Measurements from ENCODE around the gene CYP46A1.
"Not testable (repeated sequence)": the region's sequence is repeated elsewhere in the genome, so short reads cannot be mapped to it uniquely, and the experiment has no call there.

CYP46A1 gene

DNA sequence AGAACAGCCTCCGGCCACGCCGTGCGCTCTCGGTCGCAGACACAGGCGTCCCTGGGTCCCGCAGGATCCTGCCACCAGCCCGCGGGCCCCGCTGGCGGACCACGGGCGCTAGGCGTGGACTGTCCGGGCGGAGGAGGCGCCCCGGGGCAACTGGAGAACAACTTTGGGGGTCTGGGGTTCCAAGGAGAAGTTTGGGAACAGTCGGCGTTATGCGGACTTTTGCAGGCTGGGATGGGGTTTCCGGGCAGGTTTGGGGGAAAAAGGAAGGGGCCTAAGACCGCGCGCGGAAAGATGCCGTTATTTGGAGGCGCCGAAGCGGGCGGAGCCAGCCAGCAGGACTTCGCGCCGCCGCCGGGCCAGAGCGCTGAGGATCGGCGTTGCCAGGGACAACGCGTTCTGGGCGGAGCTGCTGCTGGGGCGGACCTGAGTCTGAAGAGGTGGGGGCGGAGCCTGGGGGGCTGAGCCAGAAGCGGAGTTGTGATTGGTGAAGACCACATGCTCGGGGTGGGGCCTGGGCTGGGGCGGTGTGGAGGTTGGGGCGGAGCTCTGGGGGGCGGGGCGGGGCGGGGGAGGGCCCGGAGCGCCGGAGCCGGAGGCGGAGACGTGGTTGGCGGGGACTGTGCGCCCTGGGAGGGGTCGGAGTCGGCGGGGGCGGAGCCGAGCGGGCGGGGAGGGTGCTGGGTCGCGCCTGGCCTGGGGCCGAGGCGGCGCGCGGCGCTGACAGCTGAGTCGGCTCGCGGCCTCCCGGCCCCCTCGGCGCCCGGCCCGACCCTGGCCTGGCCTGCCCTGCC lies at the start of gene CYP46A1:
Gene CYP46A1, plus strand, starts transcription at position 680 of the 791 bp plus-strand sequence. CDS start 120 bp downstream, outside the sequence.
- DNase-seq, result peak; percentile 100

DNA sequence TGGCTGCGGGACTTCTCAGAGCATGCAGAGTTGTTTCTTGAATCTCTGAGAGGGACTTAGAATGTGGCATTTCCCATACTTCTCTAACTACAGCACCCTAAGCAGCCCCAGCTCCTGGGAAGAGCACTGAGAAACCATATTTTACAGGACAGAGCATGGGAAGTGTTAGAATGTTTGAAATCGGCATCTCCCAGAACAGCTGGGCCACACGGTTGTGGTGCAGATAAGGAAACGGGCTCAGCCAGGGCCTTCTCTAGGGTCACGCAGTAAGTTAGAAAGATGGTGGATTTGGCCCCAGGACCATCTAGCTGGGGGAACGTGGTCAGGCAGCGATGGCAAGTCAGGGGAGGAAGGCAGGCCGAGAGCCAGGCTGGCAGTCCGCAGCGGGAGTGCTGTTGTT lies 49.7 kb upstream of the CYP46A1 start:
- no peak for DNase-seq

DNA sequence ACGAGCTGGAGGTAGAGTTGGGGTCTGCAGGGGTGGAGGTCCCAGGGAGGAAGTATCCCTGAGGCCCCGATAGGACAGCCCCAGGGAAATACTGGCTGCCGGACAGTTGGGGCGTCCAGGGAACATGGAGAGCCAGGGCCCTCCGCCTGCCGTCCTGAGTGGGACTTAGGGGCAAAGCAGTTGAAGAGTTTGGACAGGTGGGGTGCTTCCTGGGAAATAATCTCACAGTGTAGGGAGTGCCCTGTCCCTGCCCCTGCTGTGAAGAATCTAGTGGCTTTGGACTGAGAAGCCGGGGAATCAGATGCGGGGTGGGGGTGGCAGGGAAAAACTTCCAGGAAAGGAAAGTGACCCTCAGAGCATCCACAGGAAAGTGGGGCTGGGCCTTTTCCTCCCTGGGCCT lies 49.0 kb upstream of the CYP46A1 start:
- DNase-seq, result no peak

DNA sequence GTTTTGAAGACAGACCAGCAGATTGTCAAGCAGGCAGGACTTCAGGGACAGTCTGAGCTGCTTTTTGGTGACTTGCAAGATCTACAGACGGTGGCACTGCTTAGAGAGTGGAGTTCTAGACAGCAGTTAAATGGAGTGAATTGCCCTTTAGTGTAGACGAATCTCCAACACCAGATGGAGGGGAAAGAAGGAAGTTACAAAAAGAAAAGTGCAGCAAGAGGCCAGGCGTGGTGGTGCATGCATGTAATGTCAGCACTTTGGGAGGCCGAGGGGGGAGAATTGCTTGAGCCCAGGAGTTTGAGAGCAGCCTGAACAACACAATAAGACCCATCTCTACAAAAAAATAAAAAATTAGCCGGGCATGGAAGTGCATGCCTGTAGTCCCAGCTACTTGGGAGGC lies 47.6 kb upstream of the CYP46A1 start:
- DNase-seq, result peak; percentile 16

DNA sequence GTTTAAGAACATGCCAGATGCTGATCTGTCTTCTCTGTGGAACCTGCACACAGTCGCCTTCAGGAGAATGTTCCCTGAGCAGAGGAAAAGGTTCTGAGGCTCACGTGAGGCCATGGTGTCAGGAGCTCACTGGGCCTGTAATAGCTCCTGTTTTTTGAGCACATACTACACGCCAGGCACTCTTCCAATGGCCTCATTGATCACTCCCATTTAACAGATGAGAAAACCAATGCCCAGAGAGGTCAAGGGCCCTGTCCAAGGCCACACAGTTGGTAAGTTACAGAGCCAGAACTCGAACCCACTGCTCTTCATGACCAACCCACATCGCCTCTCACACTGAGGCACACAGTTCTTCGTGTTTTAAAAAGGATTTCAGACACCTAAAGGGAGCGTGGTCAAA lies 46.5 kb upstream of the CYP46A1 start:
- DNase-seq, result no peak

DNA sequence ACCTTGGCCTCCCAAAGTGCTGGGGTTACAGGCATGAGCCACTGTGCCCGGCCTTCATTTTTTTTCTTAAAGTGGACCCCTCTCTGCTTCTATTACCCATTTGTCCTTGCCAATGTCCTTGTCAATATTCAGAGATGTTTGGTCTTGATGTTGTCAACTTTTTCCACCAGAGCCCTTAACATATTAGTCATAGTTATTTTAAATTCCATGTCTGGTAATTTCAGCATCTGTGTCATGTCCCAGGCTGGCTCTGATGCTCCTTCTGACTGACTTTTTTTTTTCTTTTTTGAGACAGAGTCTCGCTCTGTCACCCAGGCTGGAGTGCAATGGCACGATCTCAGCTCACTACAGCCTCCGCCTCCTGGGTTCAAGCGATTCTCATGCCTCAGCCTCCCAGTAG lies 41.3 kb upstream of the CYP46A1 start:
- not testable (repeated sequence) for DNase-seq

DNA sequence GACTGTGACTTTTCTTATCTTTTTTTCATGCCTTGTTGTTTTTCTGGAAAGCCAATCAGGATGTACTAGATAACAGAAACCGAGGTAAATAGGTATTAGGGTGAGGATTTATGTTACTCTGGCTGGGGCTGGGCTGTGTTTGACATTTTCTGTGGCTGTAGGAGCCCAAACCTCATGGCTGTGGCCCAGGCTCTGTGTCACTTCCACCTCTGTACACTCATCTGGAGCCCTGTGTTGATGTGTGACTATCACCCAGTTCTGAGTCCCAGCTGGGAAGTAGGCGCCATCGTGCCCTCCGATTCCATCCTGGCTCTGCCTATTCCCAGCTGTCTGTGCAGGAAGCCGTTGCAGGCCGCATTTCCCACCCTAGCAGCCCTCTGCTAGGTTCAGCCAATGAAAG lies 40.8 kb upstream of the CYP46A1 start:
- no peak for DNase-seq

DNA sequence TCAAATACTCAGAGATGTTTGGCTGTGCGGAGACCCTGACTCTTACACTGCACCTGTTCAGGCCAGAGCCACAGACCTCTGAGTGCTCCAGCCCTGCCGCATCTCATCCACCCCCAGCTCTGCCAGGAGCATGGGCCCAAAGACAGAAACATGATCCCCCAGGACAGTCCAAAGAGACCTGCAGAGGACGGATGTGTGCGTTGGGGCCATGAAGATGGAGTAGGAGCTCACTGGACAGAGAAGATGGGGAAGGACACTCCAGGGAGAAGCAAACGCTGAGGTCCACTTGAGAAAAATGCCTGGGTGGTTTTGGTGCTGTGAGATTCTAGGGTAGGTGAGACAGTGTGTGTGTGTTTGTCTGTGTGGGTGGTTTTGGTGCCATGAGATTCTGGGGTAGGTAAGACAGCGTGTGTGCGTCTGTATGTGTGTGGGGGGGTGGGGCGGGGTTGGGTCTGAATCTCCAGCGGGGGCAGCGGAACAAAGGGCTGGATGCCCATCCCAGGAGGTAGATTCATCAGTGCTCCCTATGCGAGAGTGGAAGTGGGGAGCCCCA lies 40.0 kb upstream of the CYP46A1 start:
- no peak for DNase-seq

DNA sequence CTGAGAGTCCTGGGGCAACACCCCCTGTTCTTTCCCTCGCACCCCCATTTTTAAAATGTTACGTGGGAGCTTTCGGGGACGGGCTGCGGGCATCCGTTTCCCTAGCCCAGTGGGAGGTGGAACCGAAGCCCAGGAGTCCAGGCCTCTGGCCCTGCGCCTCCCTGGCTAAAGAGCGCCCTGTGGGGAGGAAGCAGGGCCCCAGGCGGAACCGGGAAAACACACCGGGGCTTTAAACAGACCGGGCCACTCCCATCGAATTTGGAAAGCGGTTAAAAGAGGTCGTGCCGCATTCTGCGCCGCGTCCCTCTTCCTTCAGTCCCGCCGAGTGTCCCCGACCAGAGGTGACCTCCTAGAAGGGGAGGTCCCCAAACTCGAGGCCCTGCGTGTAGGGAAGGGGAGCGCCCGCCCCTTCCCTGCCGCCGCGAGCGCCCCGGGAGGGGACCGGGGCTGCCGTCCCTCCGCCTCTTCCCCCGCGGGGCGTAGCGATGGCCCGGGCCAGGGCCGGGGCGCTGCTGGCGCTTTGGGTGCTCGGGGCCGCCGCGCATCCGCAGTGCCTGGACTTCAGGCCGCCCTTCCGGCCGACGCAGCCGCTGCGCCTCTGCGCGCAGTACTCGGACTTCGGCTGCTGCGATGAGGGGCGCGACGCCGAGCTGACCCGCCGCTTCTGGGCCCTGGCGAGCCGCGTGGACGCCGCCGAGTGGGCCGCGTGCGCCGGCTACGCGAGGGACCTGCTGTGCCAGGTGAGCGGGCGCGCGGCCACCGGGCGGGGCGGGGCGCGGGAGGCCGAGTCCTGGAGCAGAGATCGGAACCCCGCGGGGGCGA lies 39.2 kb upstream of the CYP46A1 start, which contains the start of gene HHIPL1:
Gene HHIPL1, plus strand, starts transcription at position 407 of the 822 bp plus-strand sequence. Its CDS starts 79 bp downstream, at position 486.
- DNase-seq, result no peak

DNA sequence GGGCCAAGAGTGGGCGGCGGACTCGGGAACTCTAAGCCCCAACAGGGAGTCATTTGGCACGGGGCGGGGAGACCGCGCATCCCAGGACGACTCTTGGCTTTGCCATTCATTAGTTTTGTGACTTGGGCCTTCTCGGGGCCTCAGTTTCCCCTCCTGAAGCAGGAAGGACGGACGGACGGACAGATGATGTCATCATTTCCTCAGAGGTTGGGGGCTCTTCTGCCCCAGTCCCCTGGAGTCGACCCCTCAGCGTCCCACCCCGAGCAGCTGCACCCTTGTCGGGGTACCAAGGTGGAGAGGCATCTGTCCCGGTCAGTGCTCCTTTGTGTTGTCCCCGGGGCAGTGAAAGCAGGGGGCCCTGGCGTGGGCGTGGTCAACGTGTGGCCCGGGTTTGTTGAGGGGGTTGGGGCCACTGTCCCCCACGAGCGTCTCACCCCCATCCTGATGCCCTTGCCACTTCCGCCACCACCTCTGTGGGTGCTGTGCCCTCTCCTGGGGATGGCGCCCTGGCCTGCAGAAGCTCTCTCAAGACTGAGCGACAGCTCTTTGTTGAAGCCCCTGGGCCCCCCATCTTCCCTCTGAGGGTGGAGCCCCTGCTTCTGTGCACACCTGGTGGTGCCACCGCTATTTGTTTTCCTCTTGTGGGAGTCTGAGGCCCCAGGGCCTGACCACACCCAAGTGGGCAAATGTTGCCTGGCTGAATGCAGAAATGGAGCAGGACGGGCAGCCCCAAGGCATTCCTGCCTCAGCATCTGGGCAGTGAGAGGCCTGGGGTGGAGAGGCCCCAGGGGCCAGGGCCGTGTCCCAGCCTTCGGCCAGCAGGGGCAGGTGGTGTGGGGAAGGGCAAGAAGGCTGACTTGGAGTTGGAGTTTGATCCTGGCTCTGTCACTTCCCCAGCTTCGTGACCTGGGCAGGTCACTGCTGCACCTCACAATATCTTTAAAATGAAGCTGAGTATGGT lies 38.3 kb upstream of the CYP46A1 start:
- DNase-seq, result no peak

DNA sequence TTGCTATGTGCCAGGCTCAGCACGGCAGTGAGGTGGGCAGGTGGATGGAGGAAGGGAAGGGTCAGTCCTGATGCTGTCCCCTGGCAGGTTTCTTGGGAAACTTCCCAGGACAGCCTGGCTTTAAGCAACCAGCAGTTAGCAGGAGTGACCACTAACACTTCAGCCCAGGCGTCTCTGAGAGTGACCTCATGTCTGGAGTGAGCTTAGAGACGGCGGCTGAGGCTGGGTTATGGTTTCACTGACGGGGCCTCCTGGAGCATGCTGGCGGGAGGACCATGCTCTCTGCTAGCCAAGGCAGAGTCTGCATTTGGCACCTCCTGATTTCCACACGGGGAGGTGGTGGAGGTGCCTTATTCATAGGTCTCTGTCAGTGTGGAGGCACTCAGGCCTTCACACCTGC lies 36.7 kb upstream of the CYP46A1 start:
- no peak for DNase-seq

DNA sequence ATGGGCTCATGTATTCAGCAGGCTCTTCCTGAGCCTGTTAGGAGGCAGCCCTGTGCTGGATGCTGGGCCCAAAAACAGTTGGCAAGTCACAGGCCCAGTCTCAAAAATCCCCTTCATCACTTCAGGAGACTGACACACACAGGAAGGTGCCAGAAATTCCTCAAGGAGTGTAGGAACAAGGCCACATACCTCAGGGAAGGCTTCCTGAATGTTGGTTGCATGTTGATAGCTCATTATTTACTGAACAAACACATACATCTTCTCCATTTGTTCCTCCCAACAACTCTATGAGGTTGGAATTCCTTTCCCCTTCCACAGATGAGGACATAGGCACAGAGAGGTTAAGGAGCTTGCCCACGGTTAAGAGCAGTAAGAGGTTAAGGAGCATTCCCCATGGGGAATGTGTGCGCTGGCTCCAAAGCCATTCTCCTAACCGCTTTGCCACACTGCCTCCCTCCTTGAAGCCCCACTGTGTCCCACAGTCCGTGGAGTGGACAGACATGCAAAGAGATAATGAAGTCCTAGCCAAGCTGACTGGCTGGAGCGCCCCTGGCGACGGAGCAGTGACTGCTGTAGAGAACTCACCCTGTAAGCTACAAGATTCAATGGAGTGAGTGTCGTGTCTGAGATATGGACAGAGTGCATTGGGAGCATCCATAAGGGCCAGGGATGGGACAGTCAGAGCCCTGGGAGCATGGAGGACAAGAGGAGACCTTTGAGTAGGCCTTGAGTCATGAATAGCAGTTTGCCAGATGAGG lies 35.9 kb upstream of the CYP46A1 start:
- no peak for DNase-seq

DNA sequence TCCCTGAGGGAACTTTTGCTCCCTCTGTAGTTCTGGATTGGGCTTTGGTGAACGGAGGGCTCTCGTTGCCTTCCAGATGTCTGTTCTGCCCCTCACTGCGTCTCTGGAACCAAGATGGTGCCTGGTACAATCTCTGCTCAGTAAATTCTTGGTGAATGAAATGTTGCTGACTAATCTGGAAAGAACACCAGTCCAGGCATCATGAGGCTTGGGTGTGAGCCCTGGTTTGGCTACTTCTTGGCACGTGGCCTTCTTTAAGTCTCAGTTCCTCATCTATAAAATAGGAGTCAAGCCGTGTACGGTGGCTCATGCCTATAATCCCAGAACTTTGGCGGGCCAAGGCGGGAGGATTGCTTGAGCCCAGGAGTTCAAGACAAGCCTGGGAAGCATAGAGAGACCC lies 34.9 kb upstream of the CYP46A1 start:
- DNase-seq, result no peak

DNA sequence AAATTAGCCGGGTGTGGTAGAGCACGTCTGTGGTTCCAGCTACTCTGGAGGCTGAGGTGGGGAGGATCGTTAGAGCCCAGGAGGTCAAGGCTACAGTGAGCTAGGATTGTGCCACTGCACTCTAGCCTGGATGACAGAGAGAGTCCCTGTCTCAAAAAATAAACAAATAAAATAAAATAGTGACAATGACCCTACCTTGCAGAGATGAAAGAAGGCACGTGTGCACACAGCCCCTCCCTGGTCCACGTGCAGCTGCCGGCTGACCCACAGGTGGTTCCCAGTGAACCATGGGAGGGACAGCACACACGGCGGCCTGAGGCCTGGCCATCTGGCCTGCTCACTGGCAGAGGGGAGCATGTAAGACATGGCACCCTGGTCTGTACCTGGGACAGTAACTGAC lies 34.5 kb upstream of the CYP46A1 start:
- DNase-seq, result no peak

DNA sequence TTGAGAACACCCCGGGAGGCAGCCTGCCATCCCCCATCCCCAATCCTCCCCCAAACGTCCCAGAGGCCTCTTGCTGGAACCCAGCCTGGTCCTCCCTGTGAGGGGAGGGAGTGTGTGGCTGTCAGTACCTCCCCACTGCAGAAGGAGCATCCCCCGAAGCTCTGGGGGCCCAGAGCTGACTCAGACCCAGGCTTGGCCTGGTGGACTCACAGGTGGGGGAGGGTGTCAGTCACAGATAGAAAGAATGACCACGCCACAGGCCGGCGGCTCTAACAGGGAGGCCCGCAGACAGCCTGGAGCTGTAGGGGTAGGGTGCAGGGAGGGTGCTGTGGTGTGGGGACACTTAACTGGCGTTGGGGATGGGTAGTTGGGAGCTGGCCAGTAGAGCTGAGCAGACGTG lies 33.9 kb upstream of the CYP46A1 start:
- no peak for DNase-seq

DNA sequence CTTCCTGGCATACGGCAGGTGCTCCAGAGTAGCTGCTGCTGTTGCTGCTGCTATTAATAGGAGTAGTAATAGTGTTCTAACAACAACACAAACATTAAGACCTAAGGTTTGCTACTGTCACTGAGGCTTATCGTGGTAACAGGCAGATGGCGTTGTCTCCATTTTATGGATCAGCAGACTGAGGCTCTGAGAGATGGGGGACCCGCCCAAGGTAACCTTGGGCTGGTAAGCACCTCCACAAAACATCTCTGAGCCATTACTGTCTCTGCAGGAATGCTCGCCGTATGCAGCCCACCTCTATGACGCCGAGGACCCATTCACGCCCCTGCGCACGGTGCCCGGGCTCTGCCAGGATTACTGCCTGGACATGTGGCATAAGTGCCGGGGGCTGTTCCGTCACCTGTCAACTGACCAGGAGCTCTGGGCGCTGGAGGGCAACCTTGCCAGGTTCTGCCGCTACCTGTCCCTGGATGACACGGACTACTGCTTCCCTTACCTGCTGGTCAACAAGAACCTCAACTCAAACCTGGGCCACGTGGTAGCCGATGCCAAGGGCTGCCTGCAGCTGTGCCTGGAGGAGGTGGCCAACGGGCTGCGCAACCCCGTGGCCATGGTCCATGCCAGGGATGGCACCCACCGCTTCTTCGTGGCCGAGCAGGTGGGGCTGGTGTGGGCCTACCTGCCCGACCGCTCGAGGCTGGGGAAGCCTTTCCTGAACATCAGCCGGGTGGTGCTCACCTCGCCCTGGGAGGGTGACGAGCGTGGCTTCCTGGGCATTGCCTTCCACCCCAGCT lies 31.9 kb upstream of the CYP46A1 start:
- no peak for DNase-seq

DNA sequence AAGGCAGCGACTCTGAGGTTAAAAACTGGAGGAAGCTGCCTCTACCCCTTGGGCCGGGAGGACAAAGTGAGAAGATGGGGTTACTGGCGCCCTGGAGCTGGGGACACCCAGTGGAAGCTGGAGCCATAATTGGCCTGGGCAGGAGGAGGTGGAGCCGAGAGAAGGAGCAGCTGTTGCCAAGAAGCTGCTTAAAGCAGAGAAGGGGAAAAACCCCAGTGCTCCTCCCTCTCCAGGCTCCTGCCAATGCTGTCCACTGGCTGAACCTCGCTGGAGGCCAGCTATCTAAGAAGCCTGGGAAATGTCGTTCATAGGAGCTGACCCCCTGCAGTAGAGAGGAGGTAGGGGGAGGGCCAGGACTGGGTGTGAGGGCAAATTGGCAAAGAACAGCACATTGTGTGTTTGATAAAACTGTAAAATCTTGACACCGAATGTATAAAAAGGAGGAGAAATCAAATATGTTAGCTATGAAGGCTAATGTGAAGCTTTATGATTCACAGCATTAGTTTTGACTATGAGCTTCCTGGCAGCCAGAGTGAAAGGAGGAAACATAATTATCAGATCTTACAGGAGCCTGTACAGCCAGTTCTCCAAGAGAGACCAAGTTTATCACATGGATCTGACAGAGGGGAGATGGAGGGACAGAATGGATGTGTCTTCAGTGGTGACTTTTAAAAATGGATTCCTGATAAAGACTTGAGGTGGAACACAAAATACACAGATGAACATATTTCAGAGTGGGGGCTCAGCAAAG lies 29.7 kb upstream of the CYP46A1 start:
- DNase-seq, result no peak

DNA sequence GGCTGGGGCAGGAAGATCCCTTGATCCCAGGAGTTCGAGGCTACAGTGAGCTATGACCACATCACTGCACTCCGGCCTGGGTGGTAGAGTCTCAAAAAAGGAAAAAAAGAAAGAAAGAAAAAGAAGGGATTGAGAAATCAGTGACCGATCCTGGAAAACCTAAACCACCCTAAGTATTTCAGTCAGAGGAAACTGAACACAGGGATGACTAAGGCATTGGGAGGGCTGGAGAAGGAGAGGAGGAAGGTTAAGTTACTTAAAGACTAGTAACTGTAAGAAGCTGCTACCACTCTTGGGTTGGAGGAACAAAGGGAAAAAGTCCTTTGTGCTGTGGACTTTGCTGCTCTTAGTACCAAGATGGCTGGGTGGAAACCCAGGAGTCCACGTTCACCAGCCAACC lies 28.6 kb upstream of the CYP46A1 start:
- no peak for DNase-seq

DNA sequence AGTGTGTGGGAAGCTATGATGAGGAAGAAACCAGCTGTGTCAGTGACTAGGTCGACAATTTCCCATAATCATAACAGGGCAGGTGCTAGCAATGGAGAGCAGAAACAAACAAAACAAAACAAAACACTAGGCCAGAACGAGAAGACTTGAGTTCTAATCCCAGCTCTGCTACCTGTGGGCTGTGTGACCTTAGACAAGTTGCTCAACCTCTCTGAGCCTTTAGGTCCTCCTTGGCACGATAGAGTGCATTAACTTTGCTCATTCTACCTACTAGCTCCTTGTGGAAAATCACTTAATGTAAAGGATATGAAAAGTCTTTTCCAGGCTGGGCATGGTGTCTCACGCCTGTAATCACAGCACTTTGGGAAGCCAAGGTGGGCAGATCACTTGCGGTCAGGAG lies 27.9 kb upstream of the CYP46A1 start:
- no peak for DNase-seq

DNA sequence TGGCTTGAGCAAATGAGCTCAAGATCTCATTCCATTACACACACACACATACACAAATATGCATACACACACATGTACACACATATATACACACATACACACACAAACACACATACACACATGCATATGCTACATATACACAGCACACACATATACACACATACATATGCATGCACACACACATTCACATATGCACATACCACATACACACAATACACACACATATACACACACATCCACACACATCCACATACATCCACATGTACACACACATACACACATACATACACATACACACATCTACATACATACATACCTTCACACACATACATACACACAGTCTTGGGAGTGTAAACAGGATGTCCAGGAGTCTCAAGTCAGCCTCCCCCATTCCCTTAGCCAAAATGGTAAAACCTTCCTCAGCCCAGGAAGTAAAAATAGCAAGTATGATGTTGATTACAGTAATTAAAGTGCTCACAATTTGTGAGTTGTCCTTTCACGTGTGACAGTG lies 26.4 kb upstream of the CYP46A1 start:
- no peak for DNase-seq

Measured in hematopoietic multipotent progenitor cell treated with erythropoietin and hydrocortisone succinate and interleukin-3 and kit ligand, for 4 days (in vitro differentiated cells).